ENCODE measurements around the gene ASH1L. TPM values are rescaled to one million over a fixed set of nuclear protein-coding genes. Genes with fewer than 3 reads are reported as not detected.
A peak's percentile ranks its signal among the peaks of the same experiment; 100 is the strongest.

Gene ASH1L
- total and polyA plus RNA-seq, 9 of the 15 experiments (the other 6 are each of a cell fraction or from before 2014, with no cell fraction given), result 2.0 to 23.3 (median 14.6) TPM

- TF ChIP-seq SMARCA4 (IDR thresholded peaks at IDR 0.05) (no peak), PTRF (tag; IDR thresholded peaks at IDR 0.05) (no peak), MIER1 (IDR thresholded peaks at IDR 0.05; ENCODE audit: low read depth) (no peak), KDM2B (CRISPR knock-in tag; IDR thresholded peaks at IDR 0.05) (no peak), ZNF586 (CRISPR knock-in tag; conservative IDR thresholded peaks at IDR 0.05) (no peak), POLR3G (IDR thresholded peaks at IDR 0.05; ENCODE audit: extremely low read depth, insufficient read length, insufficient replicate concordance) (no peak), AFF4 (CRISPR knock-in tag; IDR thresholded peaks at IDR 0.05) (no peak), CTCFL (IDR thresholded peaks at IDR 0.05; ENCODE audit: borderline replicate concordance, insufficient read depth, low read depth, low read length, poor library complexity, severe bottlenecking) (no peak), CEBPB (tag; IDR thresholded peaks at IDR 0.05) (0 out of 2 replicates have a peak, but pooled peaks have one; percentile 43), ZBED1 (IDR thresholded peaks at IDR 0.05) (peak; percentile 56; the same call in 1 of the 2 replicates), TAF1 (IDR thresholded peaks at IDR 0.05; ENCODE audit: control insufficient read depth, extremely low read depth, insufficient read depth, low read length, severe bottlenecking) (peak; percentile 87), KDM5B (IDR thresholded peaks at IDR 0.05; ENCODE audit: insufficient replicate concordance, low read depth, low read length) (peak; percentile 70), HMGN3 (IDR thresholded peaks at IDR 0.05; ENCODE audit: borderline replicate concordance, extremely low read depth, insufficient read length, low read depth, low read length) (peak; percentile 63), DLX4 (CRISPR knock-in tag; IDR thresholded peaks at IDR 0.05) (no peak), ZBTB49 (CRISPR knock-in tag; IDR thresholded peaks at IDR 0.05; ENCODE audit: borderline replicate concordance) (no peak), POU5F1 (IDR thresholded peaks at IDR 0.05; ENCODE audit: borderline replicate concordance, low read depth, low read length, partially characterized antibody) (peak; percentile 48)
Measured at GRCh38 chr1:155308493-155309422, 253.8 kb downstream of the ASH1L start, which contains the start of gene FDPS (continued).
